ENCODE data around the gene CNTRL.
"Not testable (repeated sequence)": the region's sequence is repeated elsewhere in the genome, so short reads cannot be mapped to it uniquely, and the experiment has no call there.

Gene CNTRL, protein sequence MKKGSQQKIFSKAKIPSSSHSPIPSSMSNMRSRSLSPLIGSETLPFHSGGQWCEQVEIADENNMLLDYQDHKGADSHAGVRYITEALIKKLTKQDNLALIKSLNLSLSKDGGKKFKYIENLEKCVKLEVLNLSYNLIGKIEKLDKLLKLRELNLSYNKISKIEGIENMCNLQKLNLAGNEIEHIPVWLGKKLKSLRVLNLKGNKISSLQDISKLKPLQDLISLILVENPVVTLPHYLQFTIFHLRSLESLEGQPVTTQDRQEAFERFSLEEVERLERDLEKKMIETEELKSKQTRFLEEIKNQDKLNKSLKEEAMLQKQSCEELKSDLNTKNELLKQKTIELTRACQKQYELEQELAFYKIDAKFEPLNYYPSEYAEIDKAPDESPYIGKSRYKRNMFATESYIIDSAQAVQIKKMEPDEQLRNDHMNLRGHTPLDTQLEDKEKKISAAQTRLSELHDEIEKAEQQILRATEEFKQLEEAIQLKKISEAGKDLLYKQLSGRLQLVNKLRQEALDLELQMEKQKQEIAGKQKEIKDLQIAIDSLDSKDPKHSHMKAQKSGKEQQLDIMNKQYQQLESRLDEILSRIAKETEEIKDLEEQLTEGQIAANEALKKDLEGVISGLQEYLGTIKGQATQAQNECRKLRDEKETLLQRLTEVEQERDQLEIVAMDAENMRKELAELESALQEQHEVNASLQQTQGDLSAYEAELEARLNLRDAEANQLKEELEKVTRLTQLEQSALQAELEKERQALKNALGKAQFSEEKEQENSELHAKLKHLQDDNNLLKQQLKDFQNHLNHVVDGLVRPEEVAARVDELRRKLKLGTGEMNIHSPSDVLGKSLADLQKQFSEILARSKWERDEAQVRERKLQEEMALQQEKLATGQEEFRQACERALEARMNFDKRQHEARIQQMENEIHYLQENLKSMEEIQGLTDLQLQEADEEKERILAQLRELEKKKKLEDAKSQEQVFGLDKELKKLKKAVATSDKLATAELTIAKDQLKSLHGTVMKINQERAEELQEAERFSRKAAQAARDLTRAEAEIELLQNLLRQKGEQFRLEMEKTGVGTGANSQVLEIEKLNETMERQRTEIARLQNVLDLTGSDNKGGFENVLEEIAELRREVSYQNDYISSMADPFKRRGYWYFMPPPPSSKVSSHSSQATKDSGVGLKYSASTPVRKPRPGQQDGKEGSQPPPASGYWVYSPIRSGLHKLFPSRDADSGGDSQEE (N-terminal part only)

GRCh38 chr9:121074370-121075250, at the start of gene CNTRL:
Gene CNTRL (plus strand): TSS chr9:121074955. CDS start chr9:121088327, 13,372 bp downstream.
- DNase-seq (ENCODE audit: low read depth in 3 of 3, low spot score in 1 of 3) = peak; percentile 49 to 81 (median 54)

DNA sequence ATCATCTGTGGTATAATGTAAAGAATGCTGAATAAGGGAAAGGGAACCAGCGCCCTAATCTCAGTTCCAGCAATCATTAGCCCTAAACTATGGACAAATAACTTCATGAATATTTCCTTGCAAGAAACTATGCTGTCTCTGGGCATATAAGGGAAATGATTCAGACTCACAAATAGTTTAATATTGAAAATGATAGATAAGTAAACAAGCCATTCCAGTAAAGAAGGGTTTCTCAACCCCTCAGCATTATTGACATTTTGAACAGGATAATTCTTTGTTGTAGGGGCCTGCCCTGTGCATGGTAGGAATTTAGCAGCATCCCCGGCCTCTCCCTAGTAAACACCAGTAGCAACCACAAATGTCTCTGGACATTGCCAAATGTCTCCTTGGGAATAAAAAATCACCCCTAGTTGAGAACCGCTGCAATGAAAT, 48.5 kb upstream of the CNTRL start:
- no peak for DNase-seq (ENCODE audit: low read depth in 3 of 3, low spot score in 1 of 3)

DNA sequence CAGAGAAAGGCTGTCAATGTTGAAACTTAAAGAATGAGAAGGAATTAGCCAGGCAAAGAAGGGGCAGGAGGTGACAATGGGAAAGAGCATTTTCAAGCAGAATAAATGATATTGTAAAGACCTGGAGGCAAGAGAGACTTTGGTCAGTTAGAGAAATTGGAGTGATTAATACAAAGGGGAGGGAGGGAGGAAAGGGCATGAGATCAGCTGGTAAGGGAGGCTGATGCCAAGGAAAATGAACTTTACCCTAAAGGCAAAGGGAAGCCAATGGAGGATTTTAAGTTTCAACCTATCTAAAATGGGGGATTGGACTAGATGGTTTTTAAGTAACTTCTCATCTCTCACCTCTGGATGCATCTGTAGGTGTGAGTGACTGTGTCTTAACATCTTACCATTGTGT, 48.0 kb upstream of the CNTRL start:
- DNase-seq (ENCODE audit: low read depth in 3 of 3, low spot score in 1 of 3) = no peak

DNA sequence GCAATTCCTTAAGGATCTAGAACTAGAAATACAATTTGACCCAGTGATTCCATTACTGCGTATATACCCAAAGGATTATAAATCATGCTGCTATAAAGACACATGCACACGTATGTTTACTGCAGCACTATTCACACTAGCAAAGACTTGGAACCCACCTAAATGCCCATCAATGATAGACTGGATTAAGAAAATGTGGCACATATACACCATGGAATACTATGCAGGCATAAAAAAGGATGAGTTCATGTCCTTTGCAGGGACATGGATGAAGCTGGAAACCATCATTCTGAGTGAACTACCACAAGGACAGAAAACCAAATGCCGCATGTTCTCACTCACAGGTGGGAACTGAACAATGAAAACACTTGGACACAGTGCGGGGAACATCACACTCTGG, 46.5 kb upstream of the CNTRL start:
- DNase-seq (ENCODE audit: low read depth in 3 of 3, low spot score in 1 of 3) = not testable (repeated sequence)

GRCh38 chr9:121029469-121029868, 45.3 kb upstream of the CNTRL start:
- DNase-seq (ENCODE audit: low read depth in 3 of 3, low spot score in 1 of 3) = no peak

DNA sequence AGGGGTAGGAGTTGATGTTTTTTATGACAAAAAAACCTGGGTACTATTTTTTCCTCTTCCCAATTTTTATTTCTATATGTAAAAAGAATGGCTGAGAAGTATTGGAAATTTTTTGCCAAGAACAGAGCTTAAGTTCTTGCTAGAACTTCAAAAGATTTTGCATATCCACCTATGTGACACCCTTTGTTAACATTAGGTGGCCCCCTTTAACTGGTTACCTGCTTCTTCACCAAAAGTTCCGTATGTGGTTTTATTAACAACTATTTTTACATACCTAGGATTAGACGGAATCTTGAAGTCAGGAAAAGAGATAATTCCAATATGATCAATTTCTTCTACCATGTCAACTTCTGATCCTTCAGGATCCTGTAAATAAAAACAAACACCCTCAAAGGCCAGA, 40.2 kb upstream of the CNTRL start:
- no peak for DNase-seq (ENCODE audit: low read depth in 3 of 3, low spot score in 1 of 3)

GRCh38 chr9:121035717-121036116, 39.0 kb upstream of the CNTRL start:
- not testable (repeated sequence) for DNase-seq (ENCODE audit: low read depth in 3 of 3, low spot score in 1 of 3)

GRCh38 chr9:121038362-121038761, 36.4 kb upstream of the CNTRL start:
- no peak for DNase-seq (ENCODE audit: low read depth in 3 of 3, low spot score in 1 of 3)

GRCh38 chr9:121038804-121039203, 36.0 kb upstream of the CNTRL start:
- no peak for DNase-seq (ENCODE audit: low read depth in 3 of 3, low spot score in 1 of 3)

DNA sequence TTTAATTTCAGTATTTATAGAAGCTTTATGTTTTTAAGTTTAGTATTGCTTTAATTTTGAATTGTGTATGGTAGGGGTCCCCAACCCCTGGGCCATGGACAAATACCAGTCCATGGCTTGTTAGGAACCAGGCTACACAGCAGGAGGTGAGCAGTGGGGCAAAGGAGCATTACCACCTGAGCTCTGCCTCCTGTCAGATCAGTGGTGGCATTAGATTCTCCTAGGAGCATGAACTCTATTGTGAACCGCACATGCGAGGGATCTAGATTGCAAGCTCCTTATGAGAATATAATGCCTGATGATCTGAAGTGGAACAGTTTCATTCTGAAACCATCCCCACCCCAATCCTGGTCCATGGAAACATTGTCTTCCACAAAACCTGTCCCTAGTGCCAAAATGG, 26.6 kb upstream of the CNTRL start:
- no peak for DNase-seq (ENCODE audit: low read depth in 3 of 3, low spot score in 1 of 3)

- DNase-seq (ENCODE audit: low read depth in 3 of 3, low spot score in 1 of 3) = no peak
These were observed 26.1 kb upstream of the CNTRL start for GRCh38 chr9:121048618-121049017.

DNA sequence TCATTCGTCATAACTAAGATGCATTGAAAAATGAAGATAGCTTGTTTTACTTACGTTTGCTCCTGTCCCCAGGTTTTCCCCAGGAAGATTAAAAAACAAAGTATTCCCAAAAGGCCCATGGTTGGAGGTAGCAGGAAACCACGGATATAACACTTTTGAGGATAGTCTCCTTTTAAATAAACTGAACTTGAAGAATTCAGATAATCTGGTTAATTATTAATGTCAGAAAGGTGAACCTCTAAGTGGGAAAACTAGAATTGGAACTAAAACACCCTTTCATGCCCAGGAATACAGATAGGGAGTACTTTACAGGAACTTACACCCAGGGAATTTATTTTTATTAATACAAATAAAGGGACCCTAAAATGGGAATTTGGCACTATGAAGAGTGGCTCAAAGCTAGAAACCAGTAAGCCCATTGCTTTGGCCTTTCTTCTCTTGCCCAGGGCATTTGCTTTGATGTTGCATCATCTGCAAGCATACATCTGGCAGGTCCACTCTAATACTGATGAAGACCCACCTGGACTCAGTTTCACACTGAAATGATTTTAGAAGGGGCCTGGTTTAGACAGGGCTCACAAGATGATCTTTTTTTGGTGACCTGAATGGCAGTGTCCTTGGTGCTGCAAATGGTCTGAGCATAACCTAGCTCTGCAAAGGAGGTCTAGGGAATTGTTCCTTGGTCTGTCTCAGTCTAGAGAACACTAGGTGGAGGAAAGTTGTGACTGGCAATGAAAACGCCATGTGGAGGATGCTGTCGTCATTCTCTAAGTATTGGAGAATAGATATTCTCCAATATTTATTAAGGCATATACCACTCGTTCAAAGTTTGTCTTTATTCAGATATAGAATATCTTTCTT, 24.4 kb upstream of the CNTRL start, which contains the start of gene C5:
C5 (minus strand) TSS at position 148 of the 861 bp plus-strand sequence; CDS start at position 119, 29 bp downstream.
- no peak for DNase-seq (ENCODE audit: low read depth in 3 of 3, low spot score in 1 of 3)

DNA sequence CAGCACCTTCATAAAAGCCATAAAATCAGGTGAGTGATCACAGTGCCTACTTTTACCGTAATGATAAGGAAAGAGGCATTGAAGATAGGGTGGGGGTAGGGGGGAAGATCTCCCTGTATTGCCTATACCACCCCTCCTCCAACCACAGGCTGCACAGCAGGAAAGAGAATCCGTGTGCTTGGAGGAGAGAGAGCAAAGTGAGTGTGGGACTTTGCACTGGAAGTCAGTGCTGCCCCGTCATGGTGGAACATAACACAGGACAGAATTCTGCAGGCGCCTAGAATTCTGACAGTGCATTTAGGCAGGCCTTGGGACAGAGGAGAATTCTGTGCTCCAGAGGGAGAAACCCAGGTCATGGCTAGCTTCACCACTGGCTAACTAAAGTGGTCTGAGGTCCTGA, 21.2 kb upstream of the CNTRL start:
- DNase-seq (ENCODE audit: low read depth in 3 of 3, low spot score in 1 of 3) = no peak

DNA sequence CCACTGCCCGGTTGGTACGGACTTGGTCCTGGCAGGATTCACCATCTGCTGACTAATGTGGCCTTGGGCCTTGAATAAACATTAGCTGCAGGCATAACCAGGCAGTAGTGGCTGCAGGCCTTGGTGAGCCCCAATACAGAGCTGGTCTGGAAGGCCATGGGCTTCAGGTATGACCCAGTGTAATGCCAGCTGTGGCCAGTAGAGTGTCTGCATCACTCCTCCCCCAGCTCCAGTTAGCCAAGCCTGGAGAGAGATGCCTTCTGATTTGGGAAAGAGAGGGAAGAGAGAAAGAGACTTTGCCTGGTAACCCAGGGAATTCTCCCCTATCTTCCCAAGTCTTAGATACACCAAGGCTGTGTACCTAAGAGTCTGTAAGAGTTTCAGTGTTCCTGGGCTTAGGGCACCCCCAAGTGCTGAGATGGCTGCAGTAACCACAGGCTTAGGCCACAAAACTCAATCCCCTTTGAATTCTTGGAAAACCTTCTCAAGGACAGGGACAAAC, 19.1 kb upstream of the CNTRL start:
- DNase-seq (ENCODE audit: low read depth in 3 of 3, low spot score in 1 of 3) = no peak

DNA sequence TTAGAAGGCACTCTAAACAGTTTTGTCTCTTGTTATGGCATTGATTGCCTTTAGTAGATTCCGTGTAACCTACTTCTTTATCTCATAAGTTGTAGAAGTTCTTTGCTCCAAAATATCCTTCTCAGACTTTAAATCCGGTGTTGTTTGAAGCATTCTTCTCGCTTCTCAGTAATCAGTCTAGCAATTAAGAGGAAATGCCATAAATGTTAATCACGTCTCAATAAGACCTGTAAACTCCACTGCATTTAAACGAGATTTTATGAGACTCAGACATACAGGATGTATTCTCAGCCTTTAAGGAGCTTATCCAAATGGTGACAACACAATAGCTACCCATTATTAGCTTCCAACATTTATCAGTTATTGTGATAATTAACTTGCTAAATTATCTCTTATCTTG, 16.9 kb upstream of the CNTRL start:
- DNase-seq (ENCODE audit: low read depth in 3 of 3, low spot score in 1 of 3) = no peak

GRCh38 chr9:121059513-121059912, 15.2 kb upstream of the CNTRL start:
- no peak for DNase-seq (ENCODE audit: low read depth in 3 of 3, low spot score in 1 of 3)

DNA sequence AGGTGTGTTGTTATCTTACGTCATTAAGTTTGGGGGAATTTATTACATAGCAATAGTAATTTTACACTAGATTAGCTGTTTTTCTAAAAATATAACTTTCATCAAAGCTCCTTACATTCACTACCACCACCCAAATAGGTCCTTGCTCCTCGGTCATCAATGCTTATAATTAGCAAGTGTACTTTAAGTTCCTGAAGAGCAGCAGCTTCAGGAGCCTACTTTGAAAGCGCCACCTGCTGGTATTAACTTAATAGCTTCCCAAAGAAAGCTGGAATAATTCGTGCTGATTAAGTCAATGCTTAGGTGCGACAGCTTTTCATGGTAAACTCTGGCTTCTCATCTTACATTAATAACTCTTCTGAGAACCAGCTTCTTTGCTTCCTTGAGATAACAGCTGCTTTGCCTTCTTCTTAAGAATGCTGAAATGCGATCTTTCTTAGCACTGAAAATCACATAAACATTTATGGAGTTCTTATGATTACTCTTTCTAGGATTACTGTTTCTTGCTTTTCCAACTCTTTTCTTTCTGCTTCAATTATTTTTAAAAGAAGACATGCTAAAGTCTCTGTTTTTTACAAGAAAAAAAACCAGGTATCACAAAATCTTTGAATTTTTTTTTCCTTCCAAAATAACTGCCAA, 14.6 kb upstream of the CNTRL start:
- no peak for DNase-seq (ENCODE audit: low read depth in 3 of 3, low spot score in 1 of 3)

DNA sequence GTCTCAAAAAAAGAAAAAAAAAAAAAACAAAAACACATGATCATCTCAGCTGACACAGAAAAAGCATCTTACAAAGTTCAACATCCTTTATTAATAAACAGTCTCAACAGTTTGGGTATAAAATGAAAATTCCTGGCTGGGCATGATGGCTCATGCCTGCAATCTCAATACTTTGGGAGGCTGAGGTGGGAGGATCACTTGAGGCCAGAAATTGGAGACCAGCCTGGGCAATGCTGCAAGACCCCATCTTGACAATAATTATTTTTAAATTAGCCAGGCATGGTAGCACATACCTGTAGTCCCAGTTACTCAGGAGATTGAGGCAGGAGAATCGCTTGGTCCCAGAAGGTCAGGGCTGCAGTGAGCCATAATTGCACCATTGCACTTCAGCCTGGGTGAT, 7.9 kb upstream of the CNTRL start:
- no peak for DNase-seq (ENCODE audit: low read depth in 3 of 3, low spot score in 1 of 3)

DNA sequence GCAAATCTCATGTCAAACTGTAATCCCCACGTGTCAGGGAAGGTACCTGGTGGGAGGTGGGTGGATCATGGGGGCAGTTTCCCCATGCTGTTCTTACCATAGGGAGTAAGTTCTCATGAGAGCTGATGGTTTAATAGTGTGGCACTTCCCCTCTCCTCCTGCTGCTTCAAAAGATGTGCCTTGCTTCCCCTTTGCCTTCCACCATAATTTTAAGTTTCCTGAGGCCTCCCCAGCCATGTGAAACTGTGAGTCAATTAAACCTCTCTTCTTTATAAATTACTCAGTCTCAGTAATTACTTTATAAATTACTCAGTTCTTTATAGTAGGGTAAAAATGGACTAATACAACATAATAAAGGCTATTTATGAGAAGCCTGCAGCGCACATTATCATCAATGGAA, 7.1 kb upstream of the CNTRL start:
- DNase-seq (ENCODE audit: low read depth in 3 of 3, low spot score in 1 of 3) = no peak

Data from stimulated activated CD4-positive, alpha-beta T cell treated with anti-CD3 and anti-CD28 coated beads, TNF-alpha, amount 100 ng/mL, for 1 hour (primary cell).